Endothelial cell of umbilical vein (primary cell): ENCODE data around the gene PPP2R2C. TPM values are rescaled to one million over a fixed set of nuclear protein-coding genes. Genes with fewer than 3 reads are reported as not detected.

Source experiments
- BruUV-seq: library from RNA; stranded (reverse); fragments of 400-500 nt; replicated peaks from 2 replicates; lab custom pipeline; 2021; lab: Mats Ljungman, UMichigan
- CTCF ChIA-PET: fragments of 300-600, 350-600 bp; sonication (Branson Sonifier 250); formaldehyde crosslinking; loops from one replicate; lab custom pipeline; 2021; ENCODE audit warnings: antibody characterized with exemption, inconsistent platforms; lab: Charles Lee
- POLR2A ChIA-PET: fragments of 300-600, 350-600 bp; sonication (Branson Sonifier 250); formaldehyde crosslinking; loops from one replicate; lab custom pipeline; 2021; ENCODE audit warnings: antibody characterized with exemption, inconsistent platforms; lab: Charles Lee
- DNase-seq: peaks from one replicate; pipeline ENCODE4 v3.0.0-alpha.2; 2011; ENCODE audit warnings: low read depth, low spot score
- FAIRE-seq: peaks from 2 replicates; lab custom pipeline; 2011; peaks lifted over from hg19 to GRCh38; lab: Jason Lieb, UNC
- H2AFZ ChIP-seq: 2 replicates; pipeline ENCODE4 v1.6.0; 2012; ENCODE audit warnings: low read depth, low read length, control low read depth, inconsistent platforms
- H3K27ac ChIP-seq: 2 replicates; pipeline ENCODE4 v1.5.1; 2011; ENCODE audit warnings: low read depth, mild to moderate bottlenecking, control low read depth, low read length, moderate library complexity; ENCODE audit not compliant: insufficient read depth
- H3K27me3 ChIP-seq, 2 experiments: 2 replicates each; pipeline versions ENCODE4 v1.6.0 to v1.6.1; 2011; ENCODE audit warnings: low read length in 2 of 2, mixed read lengths in 1 of 2; ENCODE audit not compliant: control insufficient read depth in 2 of 2, insufficient read depth in 2 of 2
- H3K36me3 ChIP-seq, 2 experiments: 2 replicates in 1 of 2; 3 replicates in 1 of 2; pipeline ENCODE4 v1.5.1; 2011; ENCODE audit warnings: low read length in 2 of 2, mild to moderate bottlenecking in 1 of 2, moderate library complexity in 1 of 2; ENCODE audit not compliant: control insufficient read depth in 2 of 2, insufficient read depth in 2 of 2; ENCODE audit errors: extremely low read depth in 1 of 2
- H3K4me1 ChIP-seq: 3 replicates; pipeline ENCODE4 v1.5.1; 2011; ENCODE audit warnings: mild to moderate bottlenecking, low read length; ENCODE audit not compliant: control insufficient read depth, insufficient read depth; ENCODE audit errors: extremely low read depth
- H3K4me2 ChIP-seq: 2 replicates; pipeline ENCODE4 v1.6.1; 2011; ENCODE audit warnings: low read length, control low read depth, mixed read lengths; ENCODE audit not compliant: insufficient read depth
- H3K4me3 ChIP-seq, 3 experiments: fragments of 200-600 bp in 1 of 3; sonication (generic), shearing (Covaris generic) in 1 of 3; replicated peaks in 1 of 3; 2 replicates each; pipeline ENCODE4 v1.5.1; 2011 to 2016; ENCODE audit warnings: control low read depth in 3 of 3, low read length in 3 of 3, mild to moderate bottlenecking in 2 of 3, inconsistent platforms in 1 of 3, low read depth in 1 of 3, moderate library complexity in 1 of 3; ENCODE audit not compliant: insufficient read depth in 1 of 3
- H3K79me2 ChIP-seq: 2 replicates; pipeline ENCODE4 v1.6.0; 2012; ENCODE audit warnings: low read length, inconsistent platforms; ENCODE audit not compliant: control insufficient read depth, insufficient read depth
- H3K9ac ChIP-seq: replicated peaks from 2 replicates; pipeline ENCODE3; 2011; ENCODE audit warnings: low read length, control low read depth; ENCODE audit not compliant: insufficient read depth; ENCODE audit errors: extremely low read depth
- H3K9me1 ChIP-seq: replicated peaks from 3 replicates; pipeline ENCODE4 v1.6.0; 2011; ENCODE audit warnings: mild to moderate bottlenecking, low read length; ENCODE audit not compliant: control insufficient read depth, insufficient read depth; ENCODE audit errors: extremely low read depth
- H3K9me3 ChIP-seq: replicated peaks from 2 replicates; pipeline ENCODE4 v1.5.1; 2012; ENCODE audit warnings: low read length, inconsistent platforms; ENCODE audit not compliant: control insufficient read depth, insufficient read depth
- H4K20me1 ChIP-seq: replicated peaks from 2 replicates; pipeline ENCODE3; 2011; ENCODE audit warnings: mild to moderate bottlenecking, low read length; ENCODE audit not compliant: control insufficient read depth, insufficient read depth; ENCODE audit errors: extremely low read depth
- CTCF ChIP-seq, 2 donors: IDR thresholded peaks; 1 replicate in 1 of 2; 2 replicates in 1 of 2; pipeline ENCODE4 v1.5.1; 2011; ENCODE audit warnings: low read length in 2 of 2, mild to moderate bottlenecking in 2 of 2, moderate library complexity in 2 of 2, control low read depth in 1 of 2, inconsistent platforms in 1 of 2, low read depth in 1 of 2; ENCODE audit not compliant: insufficient read depth in 1 of 2; ENCODE audit errors: extremely low read depth in 1 of 2
- EZH2 ChIP-seq: IDR thresholded peaks from 2 replicates; pipeline ENCODE4 v1.6.1; 2012; ENCODE audit warnings: borderline replicate concordance, low read depth, mild to moderate bottlenecking, moderate library complexity, low read length, inconsistent platforms; ENCODE audit not compliant: severe bottlenecking
- FOS ChIP-seq: IDR thresholded peaks from 2 replicates; pipeline ENCODE4 v1.6.1; 2011; ENCODE audit warnings: mild to moderate bottlenecking, low read length, moderate library complexity, borderline replicate concordance; ENCODE audit not compliant: insufficient read depth
- GATA2 ChIP-seq: IDR thresholded peaks from 2 replicates; pipeline ENCODE4 v1.7.0; 2011; ENCODE audit warnings: low read depth, mild to moderate bottlenecking, moderate library complexity, mixed read lengths, low read length; ENCODE audit not compliant: insufficient read length, insufficient read depth
- JUN ChIP-seq: IDR thresholded peaks from 2 replicates; pipeline ENCODE4 v1.6.1; 2011; ENCODE audit warnings: borderline replicate concordance, low read depth; ENCODE audit not compliant: insufficient read length, insufficient read depth
- MAX ChIP-seq: IDR thresholded peaks from 2 replicates; pipeline ENCODE4 v1.6.1; 2011; ENCODE audit not compliant: insufficient read depth, insufficient read length
- MYC ChIP-seq: IDR thresholded peaks from one replicate; pipeline ENCODE4 v1.6.1; 2011; ENCODE audit warnings: mild to moderate bottlenecking, low read depth, low read length
- POLR2A ChIP-seq: IDR thresholded peaks from 2 replicates; pipeline ENCODE4 v1.6.1; 2012; ENCODE audit warnings: low read depth, mild to moderate bottlenecking, control low read depth, low read length
- POLR2AphosphoS5 ChIP-seq: IDR thresholded peaks from 2 replicates; pipeline ENCODE4 v1.6.1; 2012; ENCODE audit warnings: low read depth, mild to moderate bottlenecking, control low read depth, low read length, moderate library complexity; ENCODE audit not compliant: insufficient read depth
- dilution Hi-C: fragments of 300-500 bp; cut with MboI; formaldehyde crosslinking; loops from one replicate; pipeline ENCODE4 v1.15.0; 2019; ENCODE audit warnings: low sequenced_read_pairs; ENCODE audit not compliant: extremely low pct_ligation_motif_present
- intact Hi-C: fragments of 100-400 bp; cut with micrococcal nuclease; formaldehyde crosslinking; loops from one replicate; pipeline ENCODE4 v1.10.0; 2022
- polyA plus RNA-seq, 4 experiments: library from polyadenylated mRNA; depleted of rRNA in 3 of 4; stranded (reverse) in 3 of 4; unstranded in 1 of 4; fragments of >200 nt; gene quantifications; 2 replicates each; pipeline versions ENCODE4 v1.2.1 to v1.2.3, GENCODE V29; 2011 to 2012; ENCODE audit warnings: missing spikeins in 1 of 4
- total RNA-seq: library from RNA; stranded (reverse); gene quantifications from 2 replicates; pipeline ENCODE4 v1.2.3, GENCODE V29; 2021

PPP2R2C gene
- total and polyA plus RNA-seq, 2 donors (not counting 3 experiments of a cell fraction or from before 2014, with no cell fraction given): 0.03 to 0.09 TPM

- BruUV-seq: TSS peak; percentile 28
- Histone ChIP-seq H3K27ac (no peak overlapping the region), H3K4me3 (peak overlapping the region in 2 of 3 experiments; percentile 29 to 61), H3K9me3 (no peaks in the 10 kb centered on the region), H3K9ac (peak overlapping the region; percentile 79), H3K4me1 (peaks cover 15% of the 10 kb centered on the region), H2AFZ (no peak overlapping the region), H3K36me3 (peaks cover 0 to 3% of the 10 kb centered on the region in 2 experiments), H3K9me1 (no peaks in the 10 kb centered on the region), H3K4me2 (peak overlapping the region; percentile 9), H4K20me1 (no peaks in the 10 kb centered on the region), H3K79me2 (no peaks in the 10 kb centered on the region), H3K27me3 (peaks cover 10 to 11% of the 10 kb centered on the region in 2 experiments)
- dilution Hi-C loops: no loop called here
- FAIRE-seq: peak; percentile 70
- intact Hi-C loops: loop anchor here (10.0 kb wide), 1 partner anchor 1236 kb away; no protein-coding TSS in a partner anchor
- ChIA-PET POLR2A (interaction anchor here (0.6 kb wide), 1 partner anchor 46 kb away, joined by 5 read pairs; no protein-coding TSS in a partner anchor), CTCF (interaction anchor here (1.1 to 15.3 kb wide), 3 partner anchors 18 to 58 kb away, joined by 3 to 623 read pairs (median 11); no protein-coding TSS in a partner anchor)
- TF ChIP-seq EZH2: no peak
- TF ChIP-seq CTCF (IDR thresholded peaks at IDR 0.05; ENCODE audit: extremely low read depth in 1 of 2, insufficient read depth in 1 of 2, low read depth in 1 of 2, low read length in 2 of 2): no peak
- TF ChIP-seq POLR2AphosphoS5: no peak
- no peak for TF ChIP-seq FOS
- no peak for TF ChIP-seq JUN
- no peak for TF ChIP-seq MAX
- no peak for TF ChIP-seq GATA2
- TF ChIP-seq POLR2A: no peak
- TF ChIP-seq MYC: no peak
- DNase-seq: peak; percentile 14
Measured at GRCh38 chr4:6270636-6271121, 201.7 kb downstream of the PPP2R2C start.

Other genes starting within 250 kb of the PPP2R2C start
- 42.7 and 48.2 TPM in 2 replicates for gene WFS1, start 202.8 kb downstream of the PPP2R2C start, total RNA-seq
- gene WFS1, start 202.8 kb downstream of the PPP2R2C start, polyA plus RNA-seq: 70.0 and 82.0 TPM in 2 replicates
- gene MAN2B2, start 102.6 kb upstream of the PPP2R2C start, total RNA-seq: 15.7 and 24.2 TPM in 2 replicates
- gene MAN2B2, start 102.6 kb upstream of the PPP2R2C start, polyA plus RNA-seq: 25.1 and 30.1 TPM in 2 replicates
- 317 and 335 TPM in 2 replicates for gene MRFAP1, start 168.1 kb upstream of the PPP2R2C start, total RNA-seq
- 119 and 170 TPM in 2 replicates for gene MRFAP1, start 168.1 kb upstream of the PPP2R2C start, polyA plus RNA-seq
- not detected in 2 replicates for gene S100P, start 221.3 kb upstream of the PPP2R2C start, total RNA-seq
- 0.06 TPM in 1 of 2 replicates, not detected in the other for gene S100P, start 221.3 kb upstream of the PPP2R2C start, polyA plus RNA-seq
- gene MRFAP1L1, start 237.3 kb upstream of the PPP2R2C start, total RNA-seq: 42.0 and 43.8 TPM in 2 replicates
- 15.6 and 28.7 TPM in 2 replicates for gene MRFAP1L1, start 237.3 kb upstream of the PPP2R2C start, polyA plus RNA-seq
- gene BLOC1S4, start 243.6 kb upstream of the PPP2R2C start, total RNA-seq: 12.7 and 13.1 TPM in 2 replicates
- 16.9 and 18.1 TPM in 2 replicates for gene BLOC1S4, start 243.6 kb upstream of the PPP2R2C start, polyA plus RNA-seq